GM06990 (cell line): ENCODE data around the gene AXIN1.

Source experiments
- DNase-seq: peaks from one replicate; pipeline ENCODE4 v3.0.0-alpha.2; 2011; ENCODE audit not compliant: insufficient read length; ENCODE audit errors: extremely low read depth
- H3K27me3 ChIP-seq: replicated peaks from 2 replicates; pipeline ENCODE4 v1.6.0; 2011; ENCODE audit warnings: low read length; ENCODE audit not compliant: control insufficient read depth, insufficient read depth
- H3K36me3 ChIP-seq: 2 replicates; pipeline ENCODE4 v1.5.1; 2011; ENCODE audit warnings: low read length; ENCODE audit not compliant: control insufficient read depth, insufficient read depth
- H3K4me3 ChIP-seq: replicated peaks from 2 replicates; pipeline ENCODE4 v1.5.1; 2011; ENCODE audit warnings: low read depth, mild to moderate bottlenecking, control low read depth, low read length
- CTCF ChIP-seq: IDR thresholded peaks from 2 replicates; pipeline ENCODE4 v1.5.1; 2011; ENCODE audit warnings: low read length, control low read depth, mild to moderate bottlenecking, inconsistent platforms; ENCODE audit not compliant: insufficient read depth, poor library complexity, severe bottlenecking

Gene AXIN1

GRCh38 chr16:369275-369865 lies 16.8 kb upstream of the AXIN1 start:
- DNase-seq, result no peak
- H3K36me3 ChIP-seq, result peaks cover 41% of the 10 kb centered on the region

GRCh38 chr16:368388-369158 lies 16.1 kb upstream of the AXIN1 start:
- Histone ChIP-seq H3K4me3 (no peak overlapping the region), H3K27me3 (no peaks in the 10 kb centered on the region), H3K36me3 (peaks cover 36% of the 10 kb centered on the region)
- no peak for DNase-seq
- no peak for TF ChIP-seq CTCF

More at GRCh38 chr16:369275-369865, 16.8 kb upstream of the AXIN1 start:
- TF ChIP-seq CTCF, result no peak
- H3K27me3 ChIP-seq, result no peaks in the 10 kb centered on the region
- H3K4me3 ChIP-seq, result peak overlapping the region; percentile 56

GRCh38 chr16:367333-367903 lies 14.9 kb upstream of the AXIN1 start:
- TF ChIP-seq CTCF, result no peak
- Histone ChIP-seq H3K36me3 (peaks cover 27% of the 10 kb centered on the region), H3K4me3 (no peak overlapping the region), H3K27me3 (no peaks in the 10 kb centered on the region)
- DNase-seq, result no peak

GRCh38 chr16:366476-366875 lies 14.0 kb upstream of the AXIN1 start:
- TF ChIP-seq CTCF, result no peak
- Histone ChIP-seq H3K36me3 (peaks cover 21% of the 10 kb centered on the region), H3K4me3 (no peak overlapping the region), H3K27me3 (no peaks in the 10 kb centered on the region)
- DNase-seq, result no peak

- H3K27me3 ChIP-seq, result no peaks in the 10 kb centered on the region
- no peak for DNase-seq
- no peak overlapping the region for H3K4me3 ChIP-seq
- TF ChIP-seq CTCF, result no peak
- peaks cover 21% of the 10 kb centered on the region for H3K36me3 ChIP-seq
Observed at GRCh38 chr16:364595-365491, 12.3 kb upstream of the AXIN1 start.
